Measurements from ENCODE around the gene ALDH1A2.

- TF ChIP-seq CTCF (conservative IDR thresholded peaks at IDR 0.05): no peak
- TF ChIP-seq EZH2 (IDR thresholded peaks at IDR 0.05; ENCODE audit: low read depth): no peak
Measured at GRCh38 chr15:57947282-57947681, 118.2 kb downstream of the ALDH1A2 start.
